Measurements from ENCODE around the gene CNTN1.

GRCh38 chr12:40769846-40770245 lies 77.6 kb downstream of the CNTN1 start:
- TF ChIP-seq, protein P1, sequence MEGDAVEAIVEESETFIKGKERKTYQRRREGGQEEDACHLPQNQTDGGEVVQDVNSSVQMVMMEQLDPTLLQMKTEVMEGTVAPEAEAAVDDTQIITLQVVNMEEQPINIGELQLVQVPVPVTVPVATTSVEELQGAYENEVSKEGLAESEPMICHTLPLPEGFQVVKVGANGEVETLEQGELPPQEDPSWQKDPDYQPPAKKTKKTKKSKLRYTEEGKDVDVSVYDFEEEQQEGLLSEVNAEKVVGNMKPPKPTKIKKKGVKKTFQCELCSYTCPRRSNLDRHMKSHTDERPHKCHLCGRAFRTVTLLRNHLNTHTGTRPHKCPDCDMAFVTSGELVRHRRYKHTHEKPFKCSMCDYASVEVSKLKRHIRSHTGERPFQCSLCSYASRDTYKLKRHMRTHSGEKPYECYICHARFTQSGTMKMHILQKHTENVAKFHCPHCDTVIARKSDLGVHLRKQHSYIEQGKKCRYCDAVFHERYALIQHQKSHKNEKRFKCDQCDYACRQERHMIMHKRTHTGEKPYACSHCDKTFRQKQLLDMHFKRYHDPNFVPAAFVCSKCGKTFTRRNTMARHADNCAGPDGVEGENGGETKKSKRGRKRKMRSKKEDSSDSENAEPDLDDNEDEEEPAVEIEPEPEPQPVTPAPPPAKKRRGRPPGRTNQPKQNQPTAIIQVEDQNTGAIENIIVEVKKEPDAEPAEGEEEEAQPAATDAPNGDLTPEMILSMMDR (conservative IDR thresholded peaks at IDR 0.05), result no peak
- no peak for TF ChIP-seq ZFX (IDR thresholded peaks at IDR 0.05)
